ENCODE results near the gene CD84.

The CD84 gene

DNA sequence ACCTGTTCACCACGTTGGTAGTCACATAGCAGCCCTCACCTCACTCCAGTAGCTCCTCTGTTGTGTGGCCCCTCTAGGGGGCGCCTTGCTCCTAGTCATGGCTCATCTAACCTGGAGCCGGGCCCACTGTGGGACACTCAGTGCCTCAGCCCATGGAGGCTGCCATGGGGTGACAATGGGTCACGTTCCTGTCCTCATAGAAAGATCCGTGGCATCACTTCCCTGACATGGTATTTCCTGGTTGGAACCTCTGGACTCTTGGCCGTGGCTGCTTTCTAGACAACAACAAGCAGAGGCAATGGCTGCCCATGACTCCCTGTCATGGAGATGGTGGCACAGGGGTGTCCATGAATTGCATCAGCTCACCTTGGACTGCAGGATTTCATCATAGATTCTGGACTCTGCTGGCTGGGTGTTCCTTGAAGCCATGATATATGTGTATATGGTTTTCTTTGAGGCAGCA, 28.7 kb downstream of the CD84 start:
- no peaks in the 10 kb centered on the region for H3K27me3 ChIP-seq (ENCODE audit: insufficient read depth, poor library complexity, severe bottlenecking)
- TF ChIP-seq POLR2AphosphoS5 (IDR thresholded peaks at IDR 0.05; ENCODE audit: low read depth) = no peak
- TF ChIP-seq, protein P1, sequence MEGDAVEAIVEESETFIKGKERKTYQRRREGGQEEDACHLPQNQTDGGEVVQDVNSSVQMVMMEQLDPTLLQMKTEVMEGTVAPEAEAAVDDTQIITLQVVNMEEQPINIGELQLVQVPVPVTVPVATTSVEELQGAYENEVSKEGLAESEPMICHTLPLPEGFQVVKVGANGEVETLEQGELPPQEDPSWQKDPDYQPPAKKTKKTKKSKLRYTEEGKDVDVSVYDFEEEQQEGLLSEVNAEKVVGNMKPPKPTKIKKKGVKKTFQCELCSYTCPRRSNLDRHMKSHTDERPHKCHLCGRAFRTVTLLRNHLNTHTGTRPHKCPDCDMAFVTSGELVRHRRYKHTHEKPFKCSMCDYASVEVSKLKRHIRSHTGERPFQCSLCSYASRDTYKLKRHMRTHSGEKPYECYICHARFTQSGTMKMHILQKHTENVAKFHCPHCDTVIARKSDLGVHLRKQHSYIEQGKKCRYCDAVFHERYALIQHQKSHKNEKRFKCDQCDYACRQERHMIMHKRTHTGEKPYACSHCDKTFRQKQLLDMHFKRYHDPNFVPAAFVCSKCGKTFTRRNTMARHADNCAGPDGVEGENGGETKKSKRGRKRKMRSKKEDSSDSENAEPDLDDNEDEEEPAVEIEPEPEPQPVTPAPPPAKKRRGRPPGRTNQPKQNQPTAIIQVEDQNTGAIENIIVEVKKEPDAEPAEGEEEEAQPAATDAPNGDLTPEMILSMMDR (IDR thresholded peaks at IDR 0.05; ENCODE audit: insufficient read depth, low read length) = no peak
- TF ChIP-seq SPI1 (IDR thresholded peaks at IDR 0.05; ENCODE audit: borderline replicate concordance, low read depth) = no peak
- TF ChIP-seq GABPA (IDR thresholded peaks at IDR 0.05; ENCODE audit: low read depth) = no peak
- TF ChIP-seq, protein P2, sequence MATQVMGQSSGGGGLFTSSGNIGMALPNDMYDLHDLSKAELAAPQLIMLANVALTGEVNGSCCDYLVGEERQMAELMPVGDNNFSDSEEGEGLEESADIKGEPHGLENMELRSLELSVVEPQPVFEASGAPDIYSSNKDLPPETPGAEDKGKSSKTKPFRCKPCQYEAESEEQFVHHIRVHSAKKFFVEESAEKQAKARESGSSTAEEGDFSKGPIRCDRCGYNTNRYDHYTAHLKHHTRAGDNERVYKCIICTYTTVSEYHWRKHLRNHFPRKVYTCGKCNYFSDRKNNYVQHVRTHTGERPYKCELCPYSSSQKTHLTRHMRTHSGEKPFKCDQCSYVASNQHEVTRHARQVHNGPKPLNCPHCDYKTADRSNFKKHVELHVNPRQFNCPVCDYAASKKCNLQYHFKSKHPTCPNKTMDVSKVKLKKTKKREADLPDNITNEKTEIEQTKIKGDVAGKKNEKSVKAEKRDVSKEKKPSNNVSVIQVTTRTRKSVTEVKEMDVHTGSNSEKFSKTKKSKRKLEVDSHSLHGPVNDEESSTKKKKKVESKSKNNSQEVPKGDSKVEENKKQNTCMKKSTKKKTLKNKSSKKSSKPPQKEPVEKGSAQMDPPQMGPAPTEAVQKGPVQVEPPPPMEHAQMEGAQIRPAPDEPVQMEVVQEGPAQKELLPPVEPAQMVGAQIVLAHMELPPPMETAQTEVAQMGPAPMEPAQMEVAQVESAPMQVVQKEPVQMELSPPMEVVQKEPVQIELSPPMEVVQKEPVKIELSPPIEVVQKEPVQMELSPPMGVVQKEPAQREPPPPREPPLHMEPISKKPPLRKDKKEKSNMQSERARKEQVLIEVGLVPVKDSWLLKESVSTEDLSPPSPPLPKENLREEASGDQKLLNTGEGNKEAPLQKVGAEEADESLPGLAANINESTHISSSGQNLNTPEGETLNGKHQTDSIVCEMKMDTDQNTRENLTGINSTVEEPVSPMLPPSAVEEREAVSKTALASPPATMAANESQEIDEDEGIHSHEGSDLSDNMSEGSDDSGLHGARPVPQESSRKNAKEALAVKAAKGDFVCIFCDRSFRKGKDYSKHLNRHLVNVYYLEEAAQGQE (IDR thresholded peaks at IDR 0.05; ENCODE audit: insufficient replicate concordance, low read depth) = no peak
- H3K27ac ChIP-seq (replicated peaks) = no peak overlapping the region
- DNase-seq (ENCODE audit: low read depth in 1 of 2, low spot score in 1 of 2) = peak in 1 of 2 experiments; percentile 27
- H3K4me3 ChIP-seq (replicated peaks; ENCODE audit: insufficient read depth, low read length) = no peak overlapping the region

DNA sequence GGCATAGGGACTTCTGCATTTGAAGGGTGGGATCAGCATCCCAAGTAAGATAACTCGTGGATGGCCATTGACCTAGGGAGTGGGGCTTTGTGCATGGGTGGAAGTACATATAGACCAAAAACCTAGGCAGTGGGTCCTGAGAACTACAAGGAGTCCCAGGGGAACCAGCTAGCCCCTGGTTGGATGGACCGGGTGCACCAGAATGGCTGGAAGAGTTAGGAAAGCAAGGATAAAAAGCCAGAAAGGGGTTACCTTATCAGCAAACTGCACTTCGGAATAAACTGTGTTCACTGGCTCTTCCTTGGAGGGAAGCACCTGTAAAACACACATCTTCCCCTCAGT, 29.7 kb downstream of the CD84 start:
- Histone ChIP-seq H3K4me3 (replicated peaks; ENCODE audit: insufficient read depth, low read length) (no peak overlapping the region), H3K27me3 (ENCODE audit: insufficient read depth, poor library complexity, severe bottlenecking) (no peaks in the 10 kb centered on the region), H3K27ac (replicated peaks) (no peak overlapping the region)
- DNase-seq (ENCODE audit: low read depth in 1 of 2, low spot score in 1 of 2) = no peak
- no peak for TF ChIP-seq GABPA (IDR thresholded peaks at IDR 0.05; ENCODE audit: low read depth)
- TF ChIP-seq, protein P2 (IDR thresholded peaks at IDR 0.05; ENCODE audit: insufficient replicate concordance, low read depth) = no peak
- TF ChIP-seq POLR2AphosphoS5 (IDR thresholded peaks at IDR 0.05; ENCODE audit: low read depth) = no peak
- TF ChIP-seq, protein P1 (IDR thresholded peaks at IDR 0.05; ENCODE audit: insufficient read depth, low read length) = no peak
- no peak for TF ChIP-seq SPI1 (IDR thresholded peaks at IDR 0.05; ENCODE audit: borderline replicate concordance, low read depth)

DNA sequence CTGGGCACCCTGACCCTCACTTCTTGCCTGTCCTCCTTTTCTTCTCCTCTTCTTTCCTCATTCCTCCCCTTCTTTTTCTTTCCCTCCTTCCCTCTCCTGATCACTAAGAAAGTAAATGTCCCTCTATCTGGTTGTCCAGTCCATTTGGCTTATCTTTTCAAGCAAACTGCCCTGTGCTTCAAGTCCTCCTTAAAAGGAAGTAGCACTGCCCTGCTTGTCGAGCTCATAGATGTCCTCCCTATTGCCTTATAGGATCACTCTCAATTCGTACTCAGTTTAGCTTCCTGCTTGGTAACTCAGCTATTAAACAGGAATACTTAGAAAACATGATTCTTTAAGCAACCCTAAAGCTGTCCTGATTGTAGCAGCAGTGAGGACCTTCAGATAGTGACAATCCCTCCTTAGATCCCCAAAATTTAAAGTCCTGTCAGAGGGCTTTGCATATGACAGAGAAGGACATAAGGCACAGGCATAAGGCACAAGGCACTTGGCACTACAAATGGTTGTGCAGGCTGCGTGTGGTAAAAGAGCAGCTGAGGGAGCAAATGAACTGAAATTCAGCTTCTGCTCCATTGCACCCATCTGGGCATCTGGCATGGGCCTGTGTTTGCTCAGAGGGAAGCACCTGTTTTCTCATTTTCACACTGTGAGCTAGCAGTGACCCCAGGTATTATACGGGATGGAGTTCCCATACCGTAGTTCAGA, 30.2 kb downstream of the CD84 start:
- DNase-seq (ENCODE audit: low read depth in 1 of 2, low spot score in 1 of 2) = no peak
- Histone ChIP-seq H3K4me3 (replicated peaks; ENCODE audit: insufficient read depth, low read length) (no peak overlapping the region), H3K27me3 (ENCODE audit: insufficient read depth, poor library complexity, severe bottlenecking) (no peaks in the 10 kb centered on the region)

More for the DNA sequence above, 30.2 kb downstream of the CD84 start:
- no peak overlapping the region for H3K27ac ChIP-seq (replicated peaks)
- TF ChIP-seq, protein P1 (IDR thresholded peaks at IDR 0.05; ENCODE audit: insufficient read depth, low read length) = no peak
- TF ChIP-seq POLR2AphosphoS5 (IDR thresholded peaks at IDR 0.05; ENCODE audit: low read depth) = no peak
- TF ChIP-seq GABPA (IDR thresholded peaks at IDR 0.05; ENCODE audit: low read depth) = no peak
